D721Med (cell line): ENCODE data around the gene ACYP2.

ENCODE experiments used
- DNase-seq: peaks from one replicate; pipeline ENCODE4 v3.0.0; 2011; ENCODE audit warnings: low spot score; ENCODE audit not compliant: insufficient read length
- FAIRE-seq: peaks from 2 replicates; lab custom pipeline; 2011; peaks lifted over from hg19 to GRCh38; lab: Jason Lieb, UNC
- CTCF ChIP-seq: IDR thresholded peaks from 2 replicates; pipeline ENCODE4 v1.5.1; 2012; ENCODE audit warnings: mild to moderate bottlenecking, control low read depth; ENCODE audit not compliant: insufficient read depth; ENCODE audit errors: missing control alignments

Gene ACYP2

GRCh38 chr2:54350426-54350825 is 235.0 kb downstream of the ACYP2 start:
- TF ChIP-seq CTCF, result no peak
- FAIRE-seq (no peak), DNase-seq (no peak)

GRCh38 chr2:54353216-54353615 is 237.8 kb downstream of the ACYP2 start:
- FAIRE-seq (no peak), DNase-seq (no peak)
- TF ChIP-seq CTCF, result no peak
